GM12891 (cell line): Measurements from ENCODE around the gene AGPAT3.
"Not testable (repeated sequence)": the region's sequence is repeated elsewhere in the genome, so short reads cannot be mapped to it uniquely, and the experiment has no call there.

Experiments
- DNase-seq: peaks from one replicate; pipeline ENCODE4 v3.0.0; 2011; ENCODE audit warnings: low spot score; ENCODE audit not compliant: insufficient read length
- FAIRE-seq: peaks from 2 replicates; lab custom pipeline; 2011; peaks lifted over from hg19 to GRCh38; lab: Jason Lieb, UNC
- PAX5 ChIP-seq: IDR thresholded peaks from 2 replicates; pipeline ENCODE4 v1.6.1; 2011; ENCODE audit warnings: low read length, moderate library complexity, mild to moderate bottlenecking; ENCODE audit not compliant: insufficient read depth, severe bottlenecking
- POLR2A ChIP-seq: IDR thresholded peaks from 2 replicates; pipeline ENCODE4 v1.6.1; 2011; ENCODE audit warnings: low read depth, low read length, control low read depth
- POLR2AphosphoS5 ChIP-seq: IDR thresholded peaks from 2 replicates; pipeline ENCODE4 v1.6.1; 2011; ENCODE audit warnings: low read depth, low read length, control low read depth
- POU2F2 ChIP-seq: IDR thresholded peaks from 2 replicates; pipeline ENCODE4 v1.6.1; 2011; ENCODE audit warnings: low read depth, mild to moderate bottlenecking, control low read depth, low read length, moderate library complexity
- SPI1 ChIP-seq: IDR thresholded peaks from 2 replicates; pipeline ENCODE4 v1.6.1; 2011; ENCODE audit warnings: low read depth, low read length, control low read depth
- TAF1 ChIP-seq: IDR thresholded peaks from 2 replicates; pipeline ENCODE4 v1.6.1; 2011; ENCODE audit warnings: low read depth, low read length, control low read depth

Gene AGPAT3

GRCh38 chr21:43892984-43893535 lies 28.0 kb downstream of the AGPAT3 start:
- no peak for FAIRE-seq
- DNase-seq: no peak
- TF ChIP-seq POU2F2: 0 out of 2 replicates have a peak, but pooled peaks have one; percentile 37
- no peak for TF ChIP-seq POLR2AphosphoS5
- no peak for TF ChIP-seq POLR2A
- TF ChIP-seq PAX5: no peak
- TF ChIP-seq TAF1: no peak
- no peak for TF ChIP-seq SPI1

- FAIRE-seq (peak; percentile 91), DNase-seq (no peak)
- no peak for TF ChIP-seq TAF1
- TF ChIP-seq POLR2AphosphoS5: peak; percentile 40; the same call in 1 of the 2 replicates
Observed at GRCh38 chr21:43893536-43894205, 28.6 kb downstream of the AGPAT3 start.

- FAIRE-seq: no peak
- no peak for DNase-seq
- TF ChIP-seq SPI1 (no peak), PAX5 (no peak), TAF1 (no peak), POU2F2 (no peak), POLR2A (no peak), POLR2AphosphoS5 (no peak)
Observed at GRCh38 chr21:43894206-43894577, 29.2 kb downstream of the AGPAT3 start.

- DNase-seq (no peak), FAIRE-seq (no peak)
- TF ChIP-seq POLR2AphosphoS5: no peak
- no peak for TF ChIP-seq POLR2A
- TF ChIP-seq POU2F2: no peak
- no peak for TF ChIP-seq SPI1
- no peak for TF ChIP-seq PAX5
- TF ChIP-seq TAF1: no peak
Observed at GRCh38 chr21:43895196-43895595, 30.2 kb downstream of the AGPAT3 start.

- DNase-seq, FAIRE-seq: not testable (repeated sequence)
Observed at GRCh38 chr21:43896696-43897299, 31.8 kb downstream of the AGPAT3 start.

- no peak for TF ChIP-seq SPI1
- no peak for TF ChIP-seq POLR2A
- TF ChIP-seq POU2F2: no peak
- no peak for TF ChIP-seq TAF1
- no peak for TF ChIP-seq PAX5
- FAIRE-seq (no peak), DNase-seq (no peak)
Observed at GRCh38 chr21:43899307-43900077, 34.5 kb downstream of the AGPAT3 start.

GRCh38 chr21:43900078-43900385 lies 35.0 kb downstream of the AGPAT3 start:
- TF ChIP-seq POLR2A (no peak), POLR2AphosphoS5 (no peak), PAX5 (no peak), POU2F2 (no peak)
- FAIRE-seq (no peak), DNase-seq (no peak)

- FAIRE-seq (no peak), DNase-seq (no peak)
Observed at GRCh38 chr21:43900690-43901089, 35.7 kb downstream of the AGPAT3 start.

GRCh38 chr21:43902441-43902840 lies 37.4 kb downstream of the AGPAT3 start:
- TF ChIP-seq PAX5 (no peak), POLR2AphosphoS5 (no peak), SPI1 (no peak), POLR2A (no peak), TAF1 (no peak), POU2F2 (no peak)
- no peak for DNase-seq
- no peak for FAIRE-seq

More at GRCh38 chr21:43900690-43901089, 35.7 kb downstream of the AGPAT3 start:
- TF ChIP-seq PAX5 (no peak), POU2F2 (no peak), SPI1 (no peak), TAF1 (no peak), POLR2AphosphoS5 (no peak), POLR2A (no peak)
